Gastroesophageal sphincter (tissue), 3 donors: ENCODE measurements around the gene EIF2AK2.

Experiments used
- CTCF ChIP-seq, 4 experiments: fragments of 200-600 bp in 2 of 4; fragments of 450-650 bp in 2 of 4; sonication (generic) in 1 of 4; IDR thresholded peaks; one replicate each; pipeline ENCODE4 v1.5.1; 2017 to 2019; ENCODE audit warnings: antibody characterized with exemption in 4 of 4, mild to moderate bottlenecking in 2 of 4, moderate library complexity in 2 of 4
- EP300 ChIP-seq: sonication (generic); formaldehyde crosslinking; IDR thresholded peaks from one replicate; pipeline ENCODE4 v1.6.1; 2017; ENCODE audit warnings: antibody characterized with exemption, mild to moderate bottlenecking
- POLR2A ChIP-seq, 2 donors: fragments of 450-650 bp; IDR thresholded peaks; one replicate each; pipeline ENCODE4 v1.6.1; 2017; ENCODE audit warnings: antibody characterized with exemption in 2 of 2, mild to moderate bottlenecking in 2 of 2, moderate library complexity in 1 of 2

GRCh38 chr2:37091873-37092272 is 64.9 kb downstream of the EIF2AK2 start:
- TF ChIP-seq CTCF (IDR thresholded peaks at IDR 0.05) (no peak), POLR2A (IDR thresholded peaks at IDR 0.05) (no peak), EP300 (no peak)
